NCI-H1694 (cell line): Measurements from ENCODE around the gene GMPR2.
A peak's percentile ranks its signal among the peaks of the same experiment; 100 is the strongest.
"Not testable (repeated sequence)": the region's sequence is repeated elsewhere in the genome, so short reads cannot be mapped to it uniquely, and the experiment has no call there.

ENCODE experiments used
- DNase-seq: peaks from one replicate; lab custom pipeline; 2025; lab: John Stamatoyannopoulos, UW

GMPR2 gene

GRCh38 chr14:24231263-24232120 is 1.2 kb upstream of the GMPR2 start:
- DNase-seq: no peak

- peak; percentile 90 for DNase-seq
Observed at GRCh38 chr14:24232121-24232644, 546 bp upstream of the GMPR2 start, which contains the start of gene NEDD8. Gene NEDD8, minus strand, starts transcription at chr14:24232367. Its CDS starts 100 bp downstream, at chr14:24232267.

GRCh38 chr14:24233538-24233866 is 773 bp downstream of the GMPR2 start:
- DNase-seq: no peak

- DNase-seq: no peak
Observed at GRCh38 chr14:24234095-24235005, 1.6 kb downstream of the GMPR2 start.

GRCh38 chr14:24235804-24236688 is 3.3 kb downstream of the GMPR2 start:
- DNase-seq: no peak

- no peak for DNase-seq
Observed at GRCh38 chr14:24236689-24237462, 4.1 kb downstream of the GMPR2 start.

GRCh38 chr14:24237463-24237955 is 4.8 kb downstream of the GMPR2 start:
- no peak for DNase-seq

GRCh38 chr14:24238123-24238522 is 5.4 kb downstream of the GMPR2 start:
- DNase-seq: no peak

GRCh38 chr14:24238527-24239037 is 5.9 kb downstream of the GMPR2 start:
- DNase-seq: no peak

GRCh38 chr14:24240110-24240918 is 7.6 kb downstream of the GMPR2 start:
- DNase-seq: no peak

GRCh38 chr14:24241829-24242443 is 9.2 kb downstream of the GMPR2 start:
- DNase-seq: peak; percentile 91

- DNase-seq: no peak
Observed at GRCh38 chr14:24243336-24243836, 10.7 kb downstream of the GMPR2 start.

- not testable (repeated sequence) for DNase-seq
Observed at GRCh38 chr14:24245350-24245749, 12.6 kb downstream of the GMPR2 start.

- no peak for DNase-seq
Observed at GRCh38 chr14:24246765-24247212, 14.1 kb downstream of the GMPR2 start.

GRCh38 chr14:24247422-24247821 is 14.7 kb downstream of the GMPR2 start:
- no peak for DNase-seq

- no peak for DNase-seq
Observed at GRCh38 chr14:24249230-24250021, 16.7 kb downstream of the GMPR2 start.

- no peak for DNase-seq
Observed at GRCh38 chr14:24250354-24250753, 17.6 kb downstream of the GMPR2 start.

- DNase-seq: no peak
Observed at GRCh38 chr14:24251880-24252288, 19.2 kb downstream of the GMPR2 start.
